ENCODE measurements around the gene BHLHA15.
"Not testable (repeated sequence)": the region's sequence is repeated elsewhere in the genome, so short reads cannot be mapped to it uniquely, and the experiment has no call there.

The BHLHA15 gene

GRCh38 chr7:98210513-98211220 lies 572 bp upstream of the BHLHA15 start:
- DNase-seq (ENCODE audit: low read depth) = no peak

GRCh38 chr7:98211676-98212531 lies 665 bp downstream of the BHLHA15 start:
- no peak for DNase-seq (ENCODE audit: low read depth)

GRCh38 chr7:98212532-98213041 lies 1.3 kb downstream of the BHLHA15 start:
- no peak for DNase-seq (ENCODE audit: low read depth)

- DNase-seq (ENCODE audit: low read depth) = no peak
Observed at GRCh38 chr7:98213296-98213887, 2.2 kb downstream of the BHLHA15 start.

GRCh38 chr7:98213888-98214810 lies 2.9 kb downstream of the BHLHA15 start:
- no peak for DNase-seq (ENCODE audit: low read depth)

- DNase-seq (ENCODE audit: low read depth) = no peak
Observed at GRCh38 chr7:98214811-98215321, 3.6 kb downstream of the BHLHA15 start.

GRCh38 chr7:98215561-98216495 lies 4.6 kb downstream of the BHLHA15 start:
- DNase-seq (ENCODE audit: low read depth) = no peak

GRCh38 chr7:98216941-98217622 lies 5.8 kb downstream of the BHLHA15 start:
- no peak for DNase-seq (ENCODE audit: low read depth)

GRCh38 chr7:98217623-98218582 lies 6.7 kb downstream of the BHLHA15 start:
- no peak for DNase-seq (ENCODE audit: low read depth)

- not testable (repeated sequence) for DNase-seq (ENCODE audit: low read depth)
Observed at GRCh38 chr7:98219382-98219781, 8.1 kb downstream of the BHLHA15 start.

- no peak for DNase-seq (ENCODE audit: low read depth)
Observed at GRCh38 chr7:98221611-98222532, 10.6 kb downstream of the BHLHA15 start.

- DNase-seq (ENCODE audit: low read depth) = no peak
Observed at GRCh38 chr7:98222533-98223195, 11.4 kb downstream of the BHLHA15 start.

GRCh38 chr7:98223351-98223897 lies 12.2 kb downstream of the BHLHA15 start:
- DNase-seq (ENCODE audit: low read depth) = no peak

GRCh38 chr7:98223898-98224700 lies 12.9 kb downstream of the BHLHA15 start:
- DNase-seq (ENCODE audit: low read depth) = no peak

GRCh38 chr7:98224701-98225181 lies 13.5 kb downstream of the BHLHA15 start:
- DNase-seq (ENCODE audit: low read depth) = no peak
